ENCODE data around the gene TANGO2. TPM values are rescaled to one million over a fixed set of nuclear protein-coding genes. Genes with fewer than 3 reads are reported as not detected.
A peak's percentile ranks its signal among the peaks of the same experiment; 100 is the strongest.

Gene TANGO2
- total RNA-seq, 1 experiment from 2014 or later, result 21.5 TPM

GRCh38 chr22:20109411-20110358 is 88.8 kb downstream of the TANGO2 start:
- H3K9me3 ChIP-seq (ENCODE audit: low read depth, low read length, poor library complexity, severe bottlenecking), result no peaks in the 10 kb centered on the region
- H3K27ac ChIP-seq (ENCODE audit: low read depth, low read length, poor library complexity, severe bottlenecking), result no peak overlapping the region
- ChIA-PET CTCF (interaction anchor here (0.5 kb wide), 1 partner anchor 454 kb away, joined by 3 read pairs; no protein-coding TSS in a partner anchor), POLR2A (ENCODE audit: low non-redundant PET) (interaction anchor here (0.6 kb wide), 2 partner anchors 287 to 903 kb away, joined by 3 read pairs; no protein-coding TSS in a partner anchor)
- peaks cover 90% of the 10 kb centered on the region for H3K36me3 ChIP-seq (ENCODE audit: insufficient read depth, low read length, poor library complexity, severe bottlenecking)
- no peak for DNase-seq (ENCODE audit: low spot score)
- intact Hi-C loops (cut with micrococcal nuclease; ENCODE audit: unreplicated experiment), result no loop called here
- H3K4me1 ChIP-seq (ENCODE audit: insufficient read depth, low read length, poor library complexity, severe bottlenecking), result no peaks in the 10 kb centered on the region
- no TSS peak for BruUV-seq (replicated peaks)
- no peaks in the 10 kb centered on the region for H3K27me3 ChIP-seq (replicated peaks; ENCODE audit: insufficient read depth, low read depth, low read length, poor library complexity)
- TF ChIP-seq EZH2 (IDR thresholded peaks at IDR 0.05; ENCODE audit: borderline replicate concordance, low read depth, low read length, poor library complexity, severe bottlenecking) (no peak), CTCF (conservative IDR thresholded peaks at IDR 0.05; ENCODE audit: low read depth, low read length) (no peak)
- no peak overlapping the region for H3K4me3 ChIP-seq (ENCODE audit: low read depth, low read length, poor library complexity, severe bottlenecking)

DNA sequence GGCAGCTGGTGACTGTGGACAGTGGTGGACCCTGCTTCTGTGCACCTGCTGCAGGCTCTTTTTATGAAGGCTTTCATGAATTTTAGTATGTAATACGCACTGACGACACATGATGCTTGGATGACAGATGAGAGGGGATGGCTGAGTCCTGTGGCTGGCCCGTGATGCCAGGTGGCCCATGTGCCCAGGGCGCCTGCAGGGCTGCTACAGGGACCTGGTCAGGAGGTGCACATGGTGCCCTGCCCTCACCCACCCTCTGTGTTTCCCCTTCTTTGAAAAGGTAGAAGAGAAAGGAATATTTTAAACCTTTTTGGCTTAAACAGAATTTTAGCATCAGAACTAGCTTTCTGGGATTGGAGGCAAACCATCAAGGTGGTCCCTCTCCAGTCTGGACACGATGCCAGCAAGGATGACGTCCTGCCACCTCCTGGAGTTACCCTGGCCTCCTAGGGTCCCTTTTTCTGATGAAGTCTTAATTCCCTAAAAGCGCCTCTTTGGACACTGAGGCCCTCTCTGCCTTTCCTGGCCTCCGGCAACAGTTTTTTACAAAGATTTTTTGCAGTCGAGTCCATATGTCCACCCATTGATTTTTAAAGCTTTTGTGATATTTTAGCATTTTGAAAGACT is 89.6 kb downstream of the TANGO2 start:
- ChIA-PET POLR2A (ENCODE audit: low non-redundant PET) (interaction anchor here (0.6 kb wide), 2 partner anchors 10 to 286 kb away, joined by 3 read pairs; no protein-coding TSS in a partner anchor), CTCF (no interaction called here)
- intact Hi-C loops (cut with micrococcal nuclease; ENCODE audit: unreplicated experiment), result no loop called here
- TF ChIP-seq EZH2 (IDR thresholded peaks at IDR 0.05; ENCODE audit: borderline replicate concordance, low read depth, low read length, poor library complexity, severe bottlenecking) (no peak), CTCF (conservative IDR thresholded peaks at IDR 0.05; ENCODE audit: low read depth, low read length) (no peak)
- Histone ChIP-seq H3K9me3 (ENCODE audit: low read depth, low read length, poor library complexity, severe bottlenecking) (no peaks in the 10 kb centered on the region), H3K4me1 (ENCODE audit: insufficient read depth, low read length, poor library complexity, severe bottlenecking) (peaks cover 2% of the 10 kb centered on the region), H3K27ac (ENCODE audit: low read depth, low read length, poor library complexity, severe bottlenecking) (no peak overlapping the region), H3K27me3 (replicated peaks; ENCODE audit: insufficient read depth, low read depth, low read length, poor library complexity) (no peaks in the 10 kb centered on the region), H3K36me3 (ENCODE audit: insufficient read depth, low read length, poor library complexity, severe bottlenecking) (peaks cover 90% of the 10 kb centered on the region), H3K4me3 (ENCODE audit: low read depth, low read length, poor library complexity, severe bottlenecking) (no peak overlapping the region)
- TSS peak; percentile 66 for BruUV-seq (replicated peaks)
- no peak for DNase-seq (ENCODE audit: low spot score)

GRCh38 chr22:20111045-20111688 is 90.3 kb downstream of the TANGO2 start:
- intact Hi-C loops (cut with micrococcal nuclease; ENCODE audit: unreplicated experiment), result no loop called here
- peaks cover 87% of the 10 kb centered on the region for H3K36me3 ChIP-seq (ENCODE audit: insufficient read depth, low read length, poor library complexity, severe bottlenecking)
- no TSS peak for BruUV-seq (replicated peaks)
- no peak overlapping the region for H3K4me3 ChIP-seq (ENCODE audit: low read depth, low read length, poor library complexity, severe bottlenecking)
- TF ChIP-seq CTCF (conservative IDR thresholded peaks at IDR 0.05; ENCODE audit: low read depth, low read length), result peak; percentile 63
- no peak for TF ChIP-seq EZH2 (IDR thresholded peaks at IDR 0.05; ENCODE audit: borderline replicate concordance, low read depth, low read length, poor library complexity, severe bottlenecking)
- POLR2A ChIA-PET (ENCODE audit: low non-redundant PET), result no interaction called here
- H3K9me3 ChIP-seq (ENCODE audit: low read depth, low read length, poor library complexity, severe bottlenecking), result no peaks in the 10 kb centered on the region
- peaks cover 8% of the 10 kb centered on the region for H3K4me1 ChIP-seq (ENCODE audit: insufficient read depth, low read length, poor library complexity, severe bottlenecking)
- peak; percentile 60 for DNase-seq (ENCODE audit: low spot score)
- no peaks in the 10 kb centered on the region for H3K27me3 ChIP-seq (replicated peaks; ENCODE audit: insufficient read depth, low read depth, low read length, poor library complexity)
- CTCF ChIA-PET, result no interaction called here
- no peak overlapping the region for H3K27ac ChIP-seq (ENCODE audit: low read depth, low read length, poor library complexity, severe bottlenecking)

Data from A673 (cell line).